Neuron (in vitro differentiated cells): ENCODE data around the gene UBASH3B.

ENCODE experiments used
- H2AFZ ChIP-seq: one replicate; pipeline ENCODE4 v1.6.1; 2013; ENCODE audit warnings: low read depth, mild to moderate bottlenecking, inconsistent platforms, low read length, moderate library complexity
- H3K27me3 ChIP-seq: one replicate; pipeline ENCODE4 v1.6.1; 2013; ENCODE audit warnings: low read length; ENCODE audit not compliant: insufficient read depth
- H3K36me3 ChIP-seq: one replicate; pipeline ENCODE4 v1.6.1; 2013; ENCODE audit warnings: low read length; ENCODE audit not compliant: insufficient read depth
- H3K4me1 ChIP-seq: one replicate; pipeline ENCODE4 v1.6.1; 2013; ENCODE audit warnings: low read length; ENCODE audit not compliant: insufficient read depth
- H3K4me3 ChIP-seq: 2 replicates; pipeline ENCODE4 v1.5.1; 2013; ENCODE audit warnings: mild to moderate bottlenecking, low read length, moderate library complexity
- H3K9me3 ChIP-seq: one replicate; pipeline ENCODE4 v1.6.1; 2013; ENCODE audit warnings: low read length

UBASH3B gene

DNA sequence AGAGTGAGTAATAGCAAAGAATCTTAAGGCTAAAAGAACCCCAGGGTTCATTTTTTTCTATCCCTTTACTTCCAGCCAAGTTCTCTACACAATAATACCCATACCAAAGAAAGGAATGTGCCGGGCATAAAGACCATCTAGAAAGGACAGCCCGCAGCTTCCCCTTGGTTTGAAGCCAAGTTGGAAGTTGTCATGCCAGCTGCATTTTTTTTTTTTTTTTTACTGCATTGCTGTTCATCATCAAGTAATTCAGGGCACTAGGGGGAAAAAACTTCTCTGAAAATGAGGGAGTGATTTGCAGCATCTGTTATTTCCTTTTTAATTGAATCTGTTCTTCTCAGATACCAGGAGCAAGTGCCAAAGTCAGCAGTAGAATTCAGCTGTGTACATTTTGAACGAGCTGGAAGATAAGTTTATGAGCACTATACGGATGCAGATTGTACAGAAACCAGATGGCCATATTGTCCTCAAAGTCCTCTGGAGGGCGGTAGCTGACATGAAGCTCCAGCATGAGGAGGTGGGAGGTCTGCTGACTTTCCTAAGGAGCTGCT, 56.4 kb downstream of the UBASH3B start:
- no peak overlapping the region for H3K4me3 ChIP-seq
- no peaks in the 10 kb centered on the region for H3K9me3 ChIP-seq
- no peak overlapping the region for H2AFZ ChIP-seq
- no peaks in the 10 kb centered on the region for H3K27me3 ChIP-seq
- H3K36me3 ChIP-seq = no peaks in the 10 kb centered on the region
- H3K4me1 ChIP-seq = no peaks in the 10 kb centered on the region

DNA sequence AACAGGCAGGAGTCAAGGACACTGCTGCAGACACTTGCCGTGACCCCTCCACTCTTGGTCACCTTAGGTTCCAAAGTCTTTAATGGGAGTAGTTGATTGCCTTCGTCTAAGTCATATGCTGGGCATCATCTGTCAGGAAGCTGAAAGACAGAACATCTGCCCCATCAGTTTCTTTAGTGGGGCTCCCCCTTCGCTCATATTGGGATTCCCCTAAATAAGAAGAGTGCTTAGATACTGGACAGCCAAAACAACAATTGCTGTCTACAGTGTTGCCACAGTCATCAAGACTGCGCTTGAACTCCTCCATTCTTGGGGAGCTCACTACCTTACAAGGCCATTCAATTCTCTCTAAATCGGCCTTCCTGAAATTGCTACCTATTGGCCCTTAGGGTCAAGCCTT, 58.5 kb downstream of the UBASH3B start:
- H3K4me3 ChIP-seq = no peak overlapping the region
- H3K9me3 ChIP-seq = no peaks in the 10 kb centered on the region
- H2AFZ ChIP-seq = no peak overlapping the region
- H3K36me3 ChIP-seq = no peaks in the 10 kb centered on the region
- H3K27me3 ChIP-seq = no peaks in the 10 kb centered on the region
- H3K4me1 ChIP-seq = no peaks in the 10 kb centered on the region

- Histone ChIP-seq H3K27me3 (no peaks in the 10 kb centered on the region), H3K4me1 (no peaks in the 10 kb centered on the region), H3K36me3 (no peaks in the 10 kb centered on the region), H2AFZ (no peak overlapping the region), H3K9me3 (no peaks in the 10 kb centered on the region), H3K4me3 (no peak overlapping the region)
Observed at GRCh38 chr11:122714484-122714883, 59.0 kb downstream of the UBASH3B start.

DNA sequence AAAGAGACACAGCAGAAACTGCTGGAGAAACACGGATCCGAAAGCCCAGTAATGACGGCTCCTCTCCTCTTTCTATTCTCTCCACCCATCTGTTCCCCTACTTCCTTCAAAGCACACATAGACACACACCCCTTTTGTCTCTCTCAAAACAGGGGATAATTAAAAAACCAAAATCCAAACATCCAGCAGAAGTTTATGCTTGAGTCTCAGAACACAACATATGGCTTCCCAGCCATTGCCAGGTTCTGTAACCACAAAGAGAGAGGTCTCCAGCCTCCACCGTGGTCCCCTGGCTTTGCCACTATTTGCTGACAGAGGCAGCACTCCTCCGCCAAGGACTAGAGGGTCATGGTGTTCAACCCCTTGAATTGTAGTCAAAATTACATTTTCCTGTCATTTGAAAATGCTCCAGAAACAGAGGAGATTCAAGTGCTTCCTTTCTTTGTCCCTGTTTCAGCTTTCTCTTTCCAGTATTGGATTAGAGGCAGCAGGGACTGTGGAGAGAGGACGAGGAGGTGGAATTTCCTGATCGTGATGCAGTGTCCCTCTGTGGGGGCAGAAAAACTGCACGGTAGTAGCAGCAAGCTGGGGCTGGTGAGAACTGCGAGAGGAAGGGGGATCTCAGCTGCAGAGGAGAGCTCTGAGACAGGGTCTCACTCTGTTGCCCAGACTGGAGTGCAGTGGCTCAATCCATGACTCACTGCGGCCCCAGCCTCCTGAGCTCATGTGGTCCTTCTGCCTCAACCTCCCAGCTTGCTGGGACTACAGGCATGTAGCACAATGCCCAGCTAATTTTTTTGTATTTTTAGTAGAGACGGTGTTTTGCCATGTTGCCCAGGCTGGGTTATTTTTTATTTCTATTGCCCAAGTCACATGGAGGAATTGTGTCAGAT, 60.3 kb downstream of the UBASH3B start:
- Histone ChIP-seq H3K4me1 (peaks cover 7% of the 10 kb centered on the region), H3K36me3 (no peaks in the 10 kb centered on the region), H3K27me3 (no peaks in the 10 kb centered on the region), H3K4me3 (no peak overlapping the region), H3K9me3 (no peaks in the 10 kb centered on the region), H2AFZ (no peak overlapping the region)

- H3K4me1 ChIP-seq = peaks cover 17% of the 10 kb centered on the region
- H3K9me3 ChIP-seq = no peaks in the 10 kb centered on the region
- no peaks in the 10 kb centered on the region for H3K27me3 ChIP-seq
- H3K4me3 ChIP-seq = no peak overlapping the region
- H2AFZ ChIP-seq = no peak overlapping the region
- no peaks in the 10 kb centered on the region for H3K36me3 ChIP-seq
Observed at GRCh38 chr11:122717264-122717867, 61.8 kb downstream of the UBASH3B start.

DNA sequence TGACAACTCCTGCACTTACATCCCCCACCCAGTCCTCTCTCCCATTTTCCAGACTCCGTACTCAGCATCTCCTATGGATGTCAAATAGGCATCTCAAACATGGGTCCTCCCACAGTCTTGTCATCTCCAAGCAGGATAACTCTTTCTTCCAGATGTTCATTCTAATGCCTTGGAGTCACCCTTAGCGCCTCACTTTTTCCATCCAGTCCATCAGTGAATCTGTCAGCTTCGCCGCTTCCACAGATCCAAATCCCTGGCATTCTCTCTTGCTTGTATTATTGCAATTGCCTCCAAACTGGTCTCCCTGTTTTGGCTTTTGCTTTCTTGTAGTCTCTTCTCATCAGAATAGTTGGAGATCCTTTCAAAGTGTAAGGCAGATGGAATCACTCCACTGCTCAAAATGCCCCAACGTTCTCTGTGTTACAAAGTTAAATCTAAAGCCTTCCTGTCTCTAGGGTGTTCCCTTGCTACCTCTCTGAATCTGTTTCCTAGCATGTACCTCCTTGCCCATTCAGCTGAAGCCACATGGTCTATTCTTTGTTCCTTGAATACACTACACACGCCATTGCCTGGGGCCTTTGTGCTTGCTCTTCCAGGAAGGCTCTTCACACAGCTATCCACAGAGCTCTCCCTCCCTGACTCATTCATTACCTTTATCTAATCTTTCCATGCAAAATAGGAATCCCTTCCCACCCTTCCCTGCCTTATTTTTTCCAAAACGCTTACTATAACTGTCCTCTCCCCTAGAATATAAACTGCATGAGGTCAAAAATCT, 64.8 kb downstream of the UBASH3B start:
- H3K9me3 ChIP-seq = no peaks in the 10 kb centered on the region
- peak overlapping the region; percentile 2 for H2AFZ ChIP-seq
- no peak overlapping the region for H3K4me3 ChIP-seq
- no peaks in the 10 kb centered on the region for H3K36me3 ChIP-seq
- H3K27me3 ChIP-seq = no peaks in the 10 kb centered on the region
- H3K4me1 ChIP-seq = peaks cover 20% of the 10 kb centered on the region

- no peak overlapping the region for H3K4me3 ChIP-seq
- no peaks in the 10 kb centered on the region for H3K9me3 ChIP-seq
- H2AFZ ChIP-seq = no peak overlapping the region
- no peaks in the 10 kb centered on the region for H3K36me3 ChIP-seq
- peaks cover 20% of the 10 kb centered on the region for H3K4me1 ChIP-seq
- no peaks in the 10 kb centered on the region for H3K27me3 ChIP-seq
Observed at GRCh38 chr11:122721201-122721963, 65.9 kb downstream of the UBASH3B start.

GRCh38 chr11:122721964-122722266, 66.4 kb downstream of the UBASH3B start:
- H3K27me3 ChIP-seq = no peaks in the 10 kb centered on the region

DNA sequence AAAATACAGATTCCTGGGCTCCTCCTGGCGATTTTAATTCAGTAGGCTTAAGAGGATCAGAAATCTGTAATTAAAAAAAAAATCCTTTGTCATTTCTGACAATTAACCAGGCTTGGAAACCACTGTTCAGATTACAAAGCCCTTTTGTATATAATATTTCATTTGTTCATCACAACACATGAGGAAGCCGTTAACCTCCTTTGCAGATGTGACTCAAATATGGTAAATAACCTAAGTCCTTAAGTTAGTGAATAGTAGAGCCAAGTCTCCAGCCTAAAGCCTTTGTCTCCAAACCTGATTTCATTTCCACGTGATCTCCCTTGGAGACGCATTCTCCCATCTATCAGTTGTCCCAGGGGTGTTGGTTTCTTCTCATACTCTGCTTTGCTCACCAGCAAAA, 67.6 kb downstream of the UBASH3B start:
- no peaks in the 10 kb centered on the region for H3K27me3 ChIP-seq
- peaks cover 20% of the 10 kb centered on the region for H3K4me1 ChIP-seq
- no peaks in the 10 kb centered on the region for H3K9me3 ChIP-seq
- H3K4me3 ChIP-seq = no peak overlapping the region
- H2AFZ ChIP-seq = no peak overlapping the region
- no peaks in the 10 kb centered on the region for H3K36me3 ChIP-seq

More at GRCh38 chr11:122721964-122722266, 66.4 kb downstream of the UBASH3B start:
- Histone ChIP-seq H3K4me3 (no peak overlapping the region), H3K4me1 (peaks cover 20% of the 10 kb centered on the region), H3K9me3 (no peaks in the 10 kb centered on the region), H3K36me3 (no peaks in the 10 kb centered on the region), H2AFZ (no peak overlapping the region)

GRCh38 chr11:122723576-122723975, 68.1 kb downstream of the UBASH3B start:
- Histone ChIP-seq H3K9me3 (no peaks in the 10 kb centered on the region), H3K36me3 (no peaks in the 10 kb centered on the region), H3K4me1 (peaks cover 20% of the 10 kb centered on the region), H3K27me3 (no peaks in the 10 kb centered on the region), H2AFZ (no peak overlapping the region), H3K4me3 (no peak overlapping the region)

- no peaks in the 10 kb centered on the region for H3K36me3 ChIP-seq
- no peaks in the 10 kb centered on the region for H3K27me3 ChIP-seq
- H3K9me3 ChIP-seq = no peaks in the 10 kb centered on the region
- no peak overlapping the region for H2AFZ ChIP-seq
- no peak overlapping the region for H3K4me3 ChIP-seq
- peaks cover 20% of the 10 kb centered on the region for H3K4me1 ChIP-seq
Observed at GRCh38 chr11:122724520-122724919, 69.0 kb downstream of the UBASH3B start.

DNA sequence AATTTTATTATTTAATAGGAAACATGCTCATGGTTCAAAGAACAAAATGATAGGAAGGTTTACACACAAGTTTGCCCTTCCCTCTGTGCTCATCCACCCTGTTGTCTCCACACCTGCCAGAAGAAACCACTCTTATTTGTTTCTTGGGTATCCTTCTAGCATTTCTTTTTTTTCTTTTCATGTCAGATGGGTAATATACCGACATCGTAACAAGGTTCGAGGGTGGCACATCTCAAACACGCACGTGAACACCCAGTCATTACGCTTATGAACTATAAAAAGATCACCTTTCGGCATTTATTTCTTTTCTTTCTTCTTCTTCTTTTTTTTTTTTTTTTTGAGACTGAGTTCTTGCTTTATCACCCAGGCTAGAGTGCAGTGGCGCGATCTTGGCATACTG, 70.5 kb downstream of the UBASH3B start:
- no peak overlapping the region for H2AFZ ChIP-seq
- H3K36me3 ChIP-seq = no peaks in the 10 kb centered on the region
- H3K4me1 ChIP-seq = peaks cover 12% of the 10 kb centered on the region
- no peaks in the 10 kb centered on the region for H3K27me3 ChIP-seq
- no peaks in the 10 kb centered on the region for H3K9me3 ChIP-seq
- no peak overlapping the region for H3K4me3 ChIP-seq
